Ishikawa (cell line): Measurements from ENCODE around the gene PAPSS2.

Experiments used
- CEBPB ChIP-seq: IDR thresholded peaks from 2 replicates; pipeline ENCODE4 v1.6.1; 2012
- CREB1 ChIP-seq: IDR thresholded peaks from 2 replicates; pipeline ENCODE4 v1.6.1; 2012; ENCODE audit warnings: low read depth
- EGR1 ChIP-seq: IDR thresholded peaks from 2 replicates; pipeline ENCODE4 v1.6.1; 2012
- FOXM1 ChIP-seq: IDR thresholded peaks from 2 replicates; pipeline ENCODE4 v1.6.1; 2012; ENCODE audit warnings: low read depth, borderline replicate concordance
- NFIC ChIP-seq: IDR thresholded peaks from 2 replicates; pipeline ENCODE4 v1.6.1; 2012
- RAD21 ChIP-seq: IDR thresholded peaks from 2 replicates; pipeline ENCODE4 v1.6.1; 2012; ENCODE audit warnings: low read depth
- TAF1 ChIP-seq: IDR thresholded peaks from 2 replicates; pipeline ENCODE4 v1.6.1; 2012; ENCODE audit warnings: low read depth, mild to moderate bottlenecking
- TCF12 ChIP-seq: IDR thresholded peaks from 2 replicates; pipeline ENCODE4 v1.6.1; 2012; ENCODE audit warnings: low read depth
- YY1 ChIP-seq: IDR thresholded peaks from 2 replicates; pipeline ENCODE4 v1.6.1; 2012; ENCODE audit warnings: low read depth
- TF ChIP-seq, protein P1 (sequence below): IDR thresholded peaks from 2 replicates; pipeline ENCODE4 v1.6.1; 2012
- TF ChIP-seq, protein P2 (sequence below): IDR thresholded peaks from 2 replicates; pipeline ENCODE4 v1.6.1; 2012
- TF ChIP-seq, protein P3 (sequence below): IDR thresholded peaks from 2 replicates; pipeline ENCODE4 v1.6.1; 2012; ENCODE audit warnings: low read depth, mild to moderate bottlenecking

DNA sequence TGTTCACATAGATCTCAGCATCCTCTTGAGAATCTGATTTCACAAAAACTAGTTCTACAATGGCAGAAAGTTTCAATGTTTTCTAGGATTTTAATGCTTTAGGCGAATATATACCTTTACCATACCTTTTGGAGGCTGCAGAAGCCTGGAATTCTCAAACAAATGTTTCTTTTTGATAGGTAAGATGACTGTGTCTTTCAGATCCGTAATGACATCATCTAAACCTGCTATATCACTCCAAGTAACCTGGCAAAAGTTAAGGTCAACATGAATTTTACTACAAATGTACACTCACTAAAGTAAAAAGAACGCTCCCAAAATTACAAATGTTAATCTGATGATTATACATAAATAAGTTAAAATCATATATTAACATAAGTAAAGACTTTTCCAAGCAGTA, 130.5 kb downstream of the PAPSS2 start:
- TF ChIP-seq, protein P1, sequence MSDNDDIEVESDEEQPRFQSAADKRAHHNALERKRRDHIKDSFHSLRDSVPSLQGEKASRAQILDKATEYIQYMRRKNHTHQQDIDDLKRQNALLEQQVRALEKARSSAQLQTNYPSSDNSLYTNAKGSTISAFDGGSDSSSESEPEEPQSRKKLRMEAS = no peak
- no peak for TF ChIP-seq TAF1
- TF ChIP-seq, protein P2, sequence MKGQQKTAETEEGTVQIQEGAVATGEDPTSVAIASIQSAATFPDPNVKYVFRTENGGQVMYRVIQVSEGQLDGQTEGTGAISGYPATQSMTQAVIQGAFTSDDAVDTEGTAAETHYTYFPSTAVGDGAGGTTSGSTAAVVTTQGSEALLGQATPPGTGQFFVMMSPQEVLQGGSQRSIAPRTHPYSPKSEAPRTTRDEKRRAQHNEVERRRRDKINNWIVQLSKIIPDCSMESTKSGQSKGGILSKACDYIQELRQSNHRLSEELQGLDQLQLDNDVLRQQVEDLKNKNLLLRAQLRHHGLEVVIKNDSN = no peak
- no peak for TF ChIP-seq TCF12
- TF ChIP-seq CREB1 = no peak
- TF ChIP-seq CEBPB = no peak
- no peak for TF ChIP-seq YY1
- no peak for TF ChIP-seq RAD21
- TF ChIP-seq, protein P3, sequence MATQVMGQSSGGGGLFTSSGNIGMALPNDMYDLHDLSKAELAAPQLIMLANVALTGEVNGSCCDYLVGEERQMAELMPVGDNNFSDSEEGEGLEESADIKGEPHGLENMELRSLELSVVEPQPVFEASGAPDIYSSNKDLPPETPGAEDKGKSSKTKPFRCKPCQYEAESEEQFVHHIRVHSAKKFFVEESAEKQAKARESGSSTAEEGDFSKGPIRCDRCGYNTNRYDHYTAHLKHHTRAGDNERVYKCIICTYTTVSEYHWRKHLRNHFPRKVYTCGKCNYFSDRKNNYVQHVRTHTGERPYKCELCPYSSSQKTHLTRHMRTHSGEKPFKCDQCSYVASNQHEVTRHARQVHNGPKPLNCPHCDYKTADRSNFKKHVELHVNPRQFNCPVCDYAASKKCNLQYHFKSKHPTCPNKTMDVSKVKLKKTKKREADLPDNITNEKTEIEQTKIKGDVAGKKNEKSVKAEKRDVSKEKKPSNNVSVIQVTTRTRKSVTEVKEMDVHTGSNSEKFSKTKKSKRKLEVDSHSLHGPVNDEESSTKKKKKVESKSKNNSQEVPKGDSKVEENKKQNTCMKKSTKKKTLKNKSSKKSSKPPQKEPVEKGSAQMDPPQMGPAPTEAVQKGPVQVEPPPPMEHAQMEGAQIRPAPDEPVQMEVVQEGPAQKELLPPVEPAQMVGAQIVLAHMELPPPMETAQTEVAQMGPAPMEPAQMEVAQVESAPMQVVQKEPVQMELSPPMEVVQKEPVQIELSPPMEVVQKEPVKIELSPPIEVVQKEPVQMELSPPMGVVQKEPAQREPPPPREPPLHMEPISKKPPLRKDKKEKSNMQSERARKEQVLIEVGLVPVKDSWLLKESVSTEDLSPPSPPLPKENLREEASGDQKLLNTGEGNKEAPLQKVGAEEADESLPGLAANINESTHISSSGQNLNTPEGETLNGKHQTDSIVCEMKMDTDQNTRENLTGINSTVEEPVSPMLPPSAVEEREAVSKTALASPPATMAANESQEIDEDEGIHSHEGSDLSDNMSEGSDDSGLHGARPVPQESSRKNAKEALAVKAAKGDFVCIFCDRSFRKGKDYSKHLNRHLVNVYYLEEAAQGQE = no peak
- no peak for TF ChIP-seq NFIC
- TF ChIP-seq EGR1 = no peak
- no peak for TF ChIP-seq FOXM1
